ENCODE results near the gene SERAC1.
"Not testable (repeated sequence)": the region's sequence is repeated elsewhere in the genome, so short reads cannot be mapped to it uniquely, and the experiment has no call there.

SERAC1 gene

GRCh38 chr6:158168040-158168289, at the start of gene SERAC1:
Gene SERAC1 (minus strand): TSS chr6:158168262. CDS start chr6:158158363, 9,899 bp downstream.
- DNase-seq: no peak

- peak; percentile 45 to 48 for DNase-seq
Observed at GRCh38 chr6:158213925-158214674, 46.0 kb upstream of the SERAC1 start.

- no peak for DNase-seq
Observed at GRCh38 chr6:158211273-158212055, 43.4 kb upstream of the SERAC1 start.

GRCh38 chr6:158209582-158210333, 41.7 kb upstream of the SERAC1 start:
- DNase-seq: not testable (repeated sequence)

- not testable (repeated sequence) for DNase-seq
Observed at GRCh38 chr6:158208226-158209030, 40.4 kb upstream of the SERAC1 start.

GRCh38 chr6:158207422-158207788, 39.3 kb upstream of the SERAC1 start:
- DNase-seq: peak in 1 of 2 donors; percentile 29

GRCh38 chr6:158206740-158207421, 38.8 kb upstream of the SERAC1 start:
- no peak for DNase-seq

- DNase-seq: no peak
Observed at GRCh38 chr6:158205169-158205944, 37.3 kb upstream of the SERAC1 start.

GRCh38 chr6:158198461-158198860, 30.4 kb upstream of the SERAC1 start:
- DNase-seq: no peak

- DNase-seq: no peak
Observed at GRCh38 chr6:158194487-158195280, 26.6 kb upstream of the SERAC1 start.

GRCh38 chr6:158191761-158192160, 23.7 kb upstream of the SERAC1 start:
- DNase-seq: no peak

- no peak for DNase-seq
Observed at GRCh38 chr6:158191032-158191431, 23.0 kb upstream of the SERAC1 start.

GRCh38 chr6:158188591-158188990, 20.5 kb upstream of the SERAC1 start:
- no peak for DNase-seq

GRCh38 chr6:158185729-158186456, 17.8 kb upstream of the SERAC1 start:
- DNase-seq: no peak

GRCh38 chr6:158184608-158185007, 16.5 kb upstream of the SERAC1 start:
- DNase-seq: no peak

GRCh38 chr6:158183174-158183972, 15.3 kb upstream of the SERAC1 start:
- DNase-seq: not testable (repeated sequence)

GRCh38 chr6:158177712-158178111, 9.7 kb upstream of the SERAC1 start:
- DNase-seq: not testable (repeated sequence)

- no peak for DNase-seq
Observed at GRCh38 chr6:158175111-158175510, 7.0 kb upstream of the SERAC1 start.

- DNase-seq: no peak
Observed at GRCh38 chr6:158174514-158174913, 6.5 kb upstream of the SERAC1 start.
